Stimulated activated CD4-positive, alpha-beta T cell treated with anti-CD3 and anti-CD28 coated beads, Interleukin-1b, Interleukin-23, amount 100 ng/mL, for 4 hours (primary cell): ENCODE data around the gene SLC35F6.

ENCODE experiments used
- DNase-seq, 2 donors: peaks; one replicate each; pipeline ENCODE4 v3.0.0-alpha.2; 2020; ENCODE audit warnings: low read depth in 2 of 2

Gene SLC35F6

DNA sequence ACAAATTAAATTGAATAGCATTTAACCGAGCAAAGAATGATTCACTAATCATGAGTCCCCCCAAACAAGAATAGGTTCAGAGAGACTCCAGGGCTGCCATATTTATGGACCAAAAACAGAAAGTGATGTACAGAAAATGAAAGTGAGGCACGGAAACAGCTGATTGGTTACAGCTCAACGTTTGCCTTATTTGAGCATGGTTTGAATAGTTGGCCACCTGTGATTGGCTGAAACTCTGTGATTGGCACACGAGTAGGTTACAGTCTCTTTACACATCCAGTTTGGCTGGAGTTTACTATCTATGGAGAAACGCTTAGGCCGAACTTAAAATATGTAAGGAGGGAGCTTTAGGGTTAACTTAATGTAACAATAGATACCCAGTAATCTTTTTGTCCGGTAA, 56.8 kb downstream of the SLC35F6 start:
- no peak for DNase-seq

DNA sequence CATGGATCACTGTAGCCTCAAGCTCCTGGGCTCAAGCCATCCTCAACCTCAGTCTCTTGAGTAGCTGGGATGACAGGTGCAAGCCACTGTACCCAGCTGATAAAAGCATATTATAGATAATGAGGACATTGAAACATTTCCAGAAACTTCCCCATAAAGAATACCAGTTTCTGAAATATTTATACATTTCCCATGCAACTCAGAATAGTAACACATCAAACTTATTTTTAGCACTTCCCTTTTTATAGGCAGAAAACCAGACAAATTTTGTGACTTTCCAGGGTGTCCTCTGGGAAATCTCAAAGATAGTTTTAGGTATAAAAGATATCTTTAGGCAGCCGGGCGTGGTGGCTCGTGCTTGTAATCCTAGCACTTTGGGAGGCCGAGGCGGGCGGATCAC, 58.8 kb downstream of the SLC35F6 start:
- no peak for DNase-seq
